NCI-H2227 treated with DMSO at 0.1 percent for 48 hours (cell line): ENCODE results near the gene SUFU.

Experiments used
- DNase-seq: peaks from one replicate; lab custom pipeline; 2025; lab: John Stamatoyannopoulos, UW

Gene SUFU

DNA sequence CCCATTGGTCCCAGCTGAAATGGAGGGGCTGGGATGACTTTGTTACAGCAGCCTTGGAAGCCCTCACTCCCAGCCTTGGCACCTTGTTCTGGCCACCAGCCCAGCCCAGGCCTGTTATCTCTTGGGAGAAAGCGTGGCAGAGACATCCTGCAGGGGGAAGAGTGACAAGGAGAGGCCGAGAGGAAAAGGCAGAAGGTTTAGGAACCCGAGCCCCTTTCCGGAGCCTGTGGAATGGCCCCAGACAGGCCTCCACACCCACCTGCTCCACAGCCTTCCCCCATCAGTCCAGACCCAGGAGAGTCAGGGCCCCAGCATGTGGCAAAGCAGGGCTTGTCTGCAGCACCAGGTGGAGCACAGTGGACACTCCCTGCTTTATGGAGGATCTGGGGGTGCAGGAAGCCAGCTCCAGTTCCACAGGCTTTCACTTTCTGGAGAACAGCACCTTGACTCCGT is 116.4 kb downstream of the SUFU start:
- no peak for DNase-seq

DNA sequence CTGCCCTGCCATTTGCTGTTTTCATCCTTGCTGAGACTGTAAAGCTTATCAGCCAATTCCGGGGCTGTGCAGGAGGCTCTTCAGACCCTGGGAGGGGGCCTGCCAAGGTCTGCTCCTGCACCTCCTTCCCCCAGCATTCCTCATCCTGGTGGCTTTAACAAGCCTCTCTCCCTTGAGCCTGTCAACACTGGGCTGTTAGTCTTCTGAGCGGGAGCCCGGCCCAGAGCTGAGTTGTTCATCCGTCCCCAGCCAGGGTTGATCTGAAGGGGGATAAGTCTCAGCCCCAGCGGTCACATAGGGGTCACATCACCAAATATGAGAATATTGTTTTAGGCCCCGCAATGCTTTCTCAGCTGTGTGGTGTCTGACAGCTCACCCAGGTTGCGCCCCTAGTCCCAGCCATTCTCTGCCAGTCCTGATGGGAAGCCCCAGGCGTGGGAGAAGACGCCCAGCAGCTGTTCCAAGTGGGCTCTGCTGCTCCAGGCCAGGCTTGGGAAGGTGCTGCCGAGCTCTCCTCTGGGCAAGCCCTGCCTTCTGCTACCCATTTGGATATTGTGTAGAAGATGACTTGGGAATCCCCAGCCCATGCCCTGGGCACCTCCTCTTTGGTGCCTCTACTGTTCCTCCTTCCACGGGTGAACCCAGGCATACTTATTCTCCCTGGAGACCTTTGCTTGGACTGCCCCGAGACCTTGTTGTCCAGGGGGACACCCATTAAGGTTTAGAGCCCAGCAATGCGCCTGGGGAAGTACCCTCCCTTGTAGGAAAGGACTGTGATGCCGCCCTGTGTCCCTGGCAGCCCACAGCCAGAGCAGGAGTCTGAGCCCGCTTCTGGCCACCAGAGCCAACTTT is 117.0 kb downstream of the SUFU start:
- DNase-seq: no peak

GRCh38 chr10:102621443-102622325 is 117.9 kb downstream of the SUFU start:
- no peak for DNase-seq

DNA sequence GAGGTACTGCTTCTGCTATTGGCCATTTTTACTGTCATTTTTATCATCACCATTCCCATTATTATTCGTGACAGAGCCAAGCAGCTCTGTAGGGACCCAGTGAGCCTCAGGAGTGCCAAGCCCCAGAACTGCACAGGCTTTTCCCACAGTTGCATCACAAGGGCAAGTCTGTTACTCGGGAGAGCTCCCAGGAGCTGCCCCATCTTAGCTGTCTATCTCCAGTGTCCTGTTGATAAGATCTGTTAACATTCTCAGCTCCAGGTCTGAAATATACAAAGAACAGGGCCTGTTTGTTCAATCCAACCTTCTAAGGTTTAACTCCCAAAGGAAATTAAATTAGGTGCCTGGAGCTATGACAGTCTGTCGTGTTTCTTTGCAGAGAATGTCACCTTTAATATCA is 120.3 kb downstream of the SUFU start:
- no peak for DNase-seq

- no peak for DNase-seq
Measured at GRCh38 chr10:102624751-102625645, 121.2 kb downstream of the SUFU start.

DNA sequence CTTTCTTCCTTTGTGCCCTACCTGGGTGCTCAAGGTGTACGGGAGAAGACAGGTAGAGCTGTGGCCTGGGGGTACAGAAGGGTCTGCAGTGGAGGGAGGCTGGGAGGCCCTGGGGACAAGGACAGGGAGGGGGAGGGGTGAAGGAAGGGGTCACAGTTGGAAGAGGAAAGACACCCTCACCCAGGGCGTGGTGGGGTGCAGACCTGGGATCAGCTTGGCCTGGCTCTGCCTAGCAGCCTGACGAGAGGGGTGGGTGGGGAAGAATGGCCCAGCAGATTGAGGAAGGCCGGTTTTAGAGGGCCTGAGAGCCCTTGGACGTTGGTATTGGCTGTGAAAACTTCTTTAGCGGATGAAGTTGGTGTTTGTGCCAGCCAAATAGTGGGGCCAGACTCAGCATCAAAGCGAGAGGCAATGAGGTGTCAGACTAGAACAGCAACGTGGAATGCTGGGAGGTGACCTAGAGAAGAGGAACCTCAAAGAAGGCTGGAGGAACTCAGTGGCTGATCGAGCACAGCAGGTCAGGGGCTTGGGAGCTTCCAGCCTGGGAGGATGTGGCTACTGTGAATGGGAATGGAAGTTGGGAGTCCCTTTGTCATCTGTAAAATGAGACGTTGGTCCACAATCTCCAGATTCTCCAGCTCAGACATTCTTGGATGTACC is 122.4 kb downstream of the SUFU start:
- DNase-seq: no peak

DNA sequence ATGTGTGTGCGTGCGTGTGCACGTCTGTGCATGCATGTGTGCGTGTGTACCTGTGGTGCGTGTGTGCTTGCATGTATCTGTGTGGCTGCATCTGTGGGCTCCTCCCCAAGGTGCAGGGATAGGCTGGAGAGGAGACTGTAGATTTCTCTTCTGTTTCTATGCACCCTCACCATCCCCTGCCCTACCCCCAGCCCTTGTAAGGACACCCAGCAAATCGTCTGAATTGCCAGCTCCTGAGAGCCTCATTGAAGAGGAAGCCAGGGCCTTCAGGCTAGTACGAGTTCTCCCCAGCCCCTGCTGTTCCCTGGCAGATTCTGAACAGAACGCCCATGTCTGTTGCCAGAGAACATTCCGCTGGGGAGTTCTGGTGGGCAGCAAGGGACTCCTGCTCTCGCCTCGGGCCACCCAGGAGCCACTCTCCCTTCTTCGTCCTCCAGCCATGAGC is 123.5 kb downstream of the SUFU start:
- no peak for DNase-seq

DNA sequence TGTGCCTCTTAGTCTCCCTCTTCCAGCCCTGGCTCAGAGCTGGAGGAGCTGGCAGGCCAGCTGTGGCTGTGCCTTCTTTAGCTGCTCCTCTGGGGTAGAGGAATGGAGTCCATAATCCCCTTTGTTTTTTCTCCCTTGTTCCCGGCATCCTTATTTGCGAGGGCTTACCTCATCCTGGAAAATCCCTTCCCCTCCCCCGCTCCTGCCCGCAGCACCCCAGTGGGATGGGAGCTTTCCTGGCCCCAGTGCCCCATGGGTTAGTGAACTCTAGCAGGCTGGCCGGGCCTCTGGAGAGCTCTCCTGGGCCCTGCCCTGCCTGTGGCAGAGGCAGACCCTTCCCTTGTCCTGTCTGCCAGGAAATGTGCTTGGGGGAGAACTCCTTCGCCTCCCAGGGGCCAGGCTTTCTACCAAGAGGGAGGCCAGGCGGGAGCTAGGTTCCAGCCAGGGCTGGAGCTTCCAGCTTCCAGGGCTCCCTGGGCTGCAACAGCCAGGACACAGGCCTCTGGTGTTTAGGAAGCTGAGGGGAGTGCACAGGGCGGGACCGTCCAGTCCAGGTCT is 124.0 kb downstream of the SUFU start:
- no peak for DNase-seq

DNA sequence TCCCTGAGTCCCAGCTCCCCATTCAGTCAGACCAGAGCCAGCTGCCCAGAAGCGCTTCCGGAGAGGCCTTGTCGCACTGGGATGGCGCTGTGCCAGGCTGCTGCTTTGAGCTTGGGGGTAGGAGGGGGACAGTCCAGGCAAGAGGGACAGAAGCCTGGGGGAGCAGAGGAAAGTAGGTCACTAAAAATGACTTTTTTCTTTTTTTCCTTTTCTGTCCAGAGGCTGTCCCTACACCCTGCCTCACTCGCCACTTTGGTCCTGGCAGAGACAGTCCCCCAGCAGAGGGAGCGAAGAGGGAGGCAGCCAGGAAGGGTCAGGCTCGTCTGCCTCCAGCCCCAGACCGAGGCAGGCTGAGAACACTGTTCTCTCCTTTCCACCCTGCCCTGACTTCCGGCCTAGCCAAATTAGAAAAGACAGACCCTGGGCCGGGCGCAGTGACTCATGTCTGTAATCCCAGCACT is 124.7 kb downstream of the SUFU start:
- no peak for DNase-seq

DNA sequence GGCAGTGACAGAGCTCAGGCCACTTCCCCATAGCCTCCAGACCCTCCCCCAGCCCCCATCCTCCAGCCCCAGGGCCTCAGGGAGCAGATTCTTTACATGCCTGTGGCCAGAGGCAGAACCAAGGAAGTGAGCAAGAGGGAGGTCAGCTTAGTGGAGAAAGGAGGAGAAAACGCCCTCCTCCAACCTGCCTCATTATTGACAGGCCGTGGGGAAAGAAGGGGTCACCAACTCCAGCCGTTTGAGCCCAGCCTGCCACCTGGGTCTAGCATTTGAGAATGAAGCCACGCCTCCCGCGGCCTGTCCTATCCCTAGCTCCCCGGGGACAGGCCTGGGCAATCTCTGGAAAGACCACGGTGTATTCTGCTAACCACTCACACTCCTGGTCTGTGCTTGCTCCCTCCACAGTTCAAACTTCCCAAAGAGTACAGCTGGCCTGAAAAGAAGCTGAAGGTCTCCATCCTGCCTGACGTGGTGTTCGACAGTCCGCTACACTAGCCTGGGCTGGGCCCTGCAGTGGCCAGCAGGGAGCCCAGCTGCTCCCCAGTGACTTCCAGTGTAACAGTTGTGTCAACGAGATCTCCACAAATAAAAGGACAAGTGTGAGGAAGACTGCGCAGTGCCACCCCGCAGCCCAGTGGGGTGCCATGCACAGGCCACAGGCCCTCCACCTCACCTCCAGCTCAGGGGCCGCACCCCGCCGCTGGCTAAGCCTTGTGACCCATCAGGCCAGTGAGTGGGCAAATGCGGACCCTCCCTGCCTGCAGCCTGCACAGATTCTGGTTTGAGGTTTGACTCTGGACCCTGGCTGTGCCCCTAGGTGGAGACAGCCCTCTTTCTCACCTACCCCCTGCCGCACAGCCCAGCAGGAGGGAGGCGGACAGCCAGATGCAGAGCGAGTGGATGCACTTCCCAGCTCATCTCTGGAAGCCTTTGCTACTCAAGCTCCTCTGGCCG is 126.2 kb downstream of the SUFU start:
- no peak for DNase-seq

DNA sequence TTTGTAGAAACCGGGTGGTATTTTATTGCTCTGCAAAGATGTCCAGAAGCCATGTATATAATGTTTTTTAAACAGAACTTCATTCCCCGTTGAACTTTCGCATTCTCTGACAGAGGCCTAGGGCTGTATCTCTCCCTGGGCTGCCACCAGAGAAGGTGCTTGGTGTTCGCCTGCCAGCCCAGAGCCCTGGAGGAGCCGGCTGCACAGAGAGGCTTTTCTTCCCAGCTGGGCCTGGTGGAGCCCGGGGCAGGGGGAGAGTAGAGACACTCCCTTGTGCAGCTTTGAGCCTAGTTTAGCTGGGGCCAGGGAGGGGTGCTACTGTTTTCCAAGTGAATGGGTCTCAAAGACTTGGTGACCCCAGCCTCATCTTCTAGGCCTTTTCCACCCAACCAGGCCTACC is 126.9 kb downstream of the SUFU start:
- DNase-seq: no peak

- no peak for DNase-seq
Measured at GRCh38 chr10:102631525-102632393, 128.0 kb downstream of the SUFU start.

- DNase-seq: no peak
Measured at GRCh38 chr10:102632394-102633111, 128.8 kb downstream of the SUFU start.

- DNase-seq: no peak
Measured at GRCh38 chr10:102633287-102633686, 129.5 kb downstream of the SUFU start.

- no peak for DNase-seq
Measured at GRCh38 chr10:102633848-102634247, 130.1 kb downstream of the SUFU start.

DNA sequence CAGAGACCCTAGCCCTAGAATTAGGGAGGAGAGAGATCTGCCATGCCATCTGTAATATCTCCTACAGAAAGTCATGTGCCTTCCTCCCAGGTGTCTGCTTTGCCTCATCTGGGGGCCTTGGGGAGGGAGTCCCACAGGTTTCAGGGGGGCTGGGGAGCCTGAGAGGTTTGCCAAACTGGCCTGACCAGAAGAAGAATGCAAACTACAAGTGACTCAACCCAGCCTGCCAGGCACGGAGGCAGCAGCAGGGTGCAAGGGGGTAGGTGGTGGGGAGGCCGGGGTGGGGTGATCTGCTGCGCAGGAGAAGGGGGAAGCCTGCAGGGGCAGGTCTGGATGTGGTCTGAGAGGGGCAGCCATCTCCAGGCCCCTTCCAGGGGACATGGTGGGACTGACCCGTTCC is 130.9 kb downstream of the SUFU start:
- DNase-seq: no peak

- DNase-seq: no peak
Measured at GRCh38 chr10:102635377-102635776, 131.6 kb downstream of the SUFU start.

- DNase-seq: no peak
Measured at GRCh38 chr10:102639537-102639936, 135.8 kb downstream of the SUFU start.
